C4-2B (cell line): ENCODE measurements around the gene GTF3C2.

ENCODE experiments used
- CTCF ChIP-seq: fragments of 450-650 bp; conservative IDR thresholded peaks from 2 replicates; pipeline ENCODE4 v1.5.1; 2017; ENCODE audit warnings: mild to moderate bottlenecking
- ZFX ChIP-seq: fragments of 450-650 bp; IDR thresholded peaks from 2 replicates; pipeline ENCODE4 v1.6.1; 2017

- no peak for TF ChIP-seq CTCF
- TF ChIP-seq ZFX, result no peak
These were observed 66.0 kb downstream of the GTF3C2 start for GRCh38 chr2:27290549-27290948.
